ENCODE results near the gene UNC13B.

The UNC13B gene

GRCh38 chr9:35349287-35349990, 187.6 kb downstream of the UNC13B start:
- Histone ChIP-seq H3K36me3 (ENCODE audit: insufficient read depth, low read length) (no peaks in the 10 kb centered on the region), H3K27ac (ENCODE audit: low read depth, low read length) (peak overlapping the region; percentile 85; the same call in 1 of the 2 replicates)

GRCh38 chr9:35350212-35350611, 188.4 kb downstream of the UNC13B start:
- peak overlapping the region; percentile 85 for H3K27ac ChIP-seq (ENCODE audit: low read depth, low read length)
- H3K79me2 ChIP-seq (ENCODE audit: control insufficient read depth, insufficient read depth, low read length, unreplicated experiment), result no peaks in the 10 kb centered on the region
- no peak overlapping the region for H2AFZ ChIP-seq (ENCODE audit: low read length, unreplicated experiment)
- H3K4me1 ChIP-seq (ENCODE audit: control insufficient read depth, insufficient read depth, low read length, unreplicated experiment), result peaks cover 24% of the 10 kb centered on the region
- no peaks in the 10 kb centered on the region for H3K27me3 ChIP-seq (ENCODE audit: insufficient read depth, low read length)
- H3K4me3 ChIP-seq (ENCODE audit: low read depth, low read length), result peak overlapping the region; percentile 23; the same call in 1 of the 2 replicates
- H3K36me3 ChIP-seq (ENCODE audit: insufficient read depth, low read length), result no peaks in the 10 kb centered on the region

More at GRCh38 chr9:35349287-35349990, 187.6 kb downstream of the UNC13B start:
- H3K4me1 ChIP-seq (ENCODE audit: control insufficient read depth, insufficient read depth, low read length, unreplicated experiment), result peaks cover 24% of the 10 kb centered on the region
- H3K27me3 ChIP-seq (ENCODE audit: insufficient read depth, low read length), result no peaks in the 10 kb centered on the region
- no peak overlapping the region for H3K4me3 ChIP-seq (ENCODE audit: low read depth, low read length)
- H2AFZ ChIP-seq (ENCODE audit: low read length, unreplicated experiment), result no peak overlapping the region
- no peaks in the 10 kb centered on the region for H3K79me2 ChIP-seq (ENCODE audit: control insufficient read depth, insufficient read depth, low read length, unreplicated experiment)

- H3K4me3 ChIP-seq (ENCODE audit: low read depth, low read length), result peak overlapping the region; percentile 45; the same call in 1 of the 2 replicates
- no peaks in the 10 kb centered on the region for H3K36me3 ChIP-seq (ENCODE audit: insufficient read depth, low read length)
- H3K27ac ChIP-seq (ENCODE audit: low read depth, low read length), result peak overlapping the region; percentile 85
- no peaks in the 10 kb centered on the region for H3K27me3 ChIP-seq (ENCODE audit: insufficient read depth, low read length)
- peaks cover 24% of the 10 kb centered on the region for H3K4me1 ChIP-seq (ENCODE audit: control insufficient read depth, insufficient read depth, low read length, unreplicated experiment)
- H2AFZ ChIP-seq (ENCODE audit: low read length, unreplicated experiment), result peak overlapping the region; percentile 39
- H3K79me2 ChIP-seq (ENCODE audit: control insufficient read depth, insufficient read depth, low read length, unreplicated experiment), result no peaks in the 10 kb centered on the region
These were observed 189.2 kb downstream of the UNC13B start for GRCh38 chr9:35350827-35351549.

GRCh38 chr9:35353731-35354365, 192.0 kb downstream of the UNC13B start:
- no peak overlapping the region for H3K27ac ChIP-seq (ENCODE audit: low read depth, low read length)
- H3K36me3 ChIP-seq (ENCODE audit: insufficient read depth, low read length), result no peaks in the 10 kb centered on the region
- no peaks in the 10 kb centered on the region for H3K79me2 ChIP-seq (ENCODE audit: control insufficient read depth, insufficient read depth, low read length, unreplicated experiment)

GRCh38 chr9:35355939-35356338, 194.1 kb downstream of the UNC13B start:
- Histone ChIP-seq H3K27ac (ENCODE audit: low read depth, low read length) (no peak overlapping the region), H3K79me2 (ENCODE audit: control insufficient read depth, insufficient read depth, low read length, unreplicated experiment) (no peaks in the 10 kb centered on the region), H3K4me3 (ENCODE audit: low read depth, low read length) (no peak overlapping the region), H3K4me1 (ENCODE audit: control insufficient read depth, insufficient read depth, low read length, unreplicated experiment) (peaks cover 16% of the 10 kb centered on the region), H3K27me3 (ENCODE audit: insufficient read depth, low read length) (no peaks in the 10 kb centered on the region), H2AFZ (ENCODE audit: low read length, unreplicated experiment) (no peak overlapping the region), H3K36me3 (ENCODE audit: insufficient read depth, low read length) (no peaks in the 10 kb centered on the region)

More at GRCh38 chr9:35353731-35354365, 192.0 kb downstream of the UNC13B start:
- Histone ChIP-seq H2AFZ (ENCODE audit: low read length, unreplicated experiment) (no peak overlapping the region), H3K4me3 (ENCODE audit: low read depth, low read length) (no peak overlapping the region), H3K4me1 (ENCODE audit: control insufficient read depth, insufficient read depth, low read length, unreplicated experiment) (peaks cover 24% of the 10 kb centered on the region), H3K27me3 (ENCODE audit: insufficient read depth, low read length) (no peaks in the 10 kb centered on the region)

- no peaks in the 10 kb centered on the region for H3K79me2 ChIP-seq (ENCODE audit: control insufficient read depth, insufficient read depth, low read length, unreplicated experiment)
- H3K36me3 ChIP-seq (ENCODE audit: insufficient read depth, low read length), result no peaks in the 10 kb centered on the region
- no peaks in the 10 kb centered on the region for H3K27me3 ChIP-seq (ENCODE audit: insufficient read depth, low read length)
- peaks cover 6% of the 10 kb centered on the region for H3K4me1 ChIP-seq (ENCODE audit: control insufficient read depth, insufficient read depth, low read length, unreplicated experiment)
- no peak overlapping the region for H2AFZ ChIP-seq (ENCODE audit: low read length, unreplicated experiment)
- no peak overlapping the region for H3K4me3 ChIP-seq (ENCODE audit: low read depth, low read length)
- no peak overlapping the region for H3K27ac ChIP-seq (ENCODE audit: low read depth, low read length)
These were observed 195.3 kb downstream of the UNC13B start for GRCh38 chr9:35357116-35357515.

- H2AFZ ChIP-seq (ENCODE audit: low read length, unreplicated experiment), result no peak overlapping the region
- no peaks in the 10 kb centered on the region for H3K27me3 ChIP-seq (ENCODE audit: insufficient read depth, low read length)
- H3K36me3 ChIP-seq (ENCODE audit: insufficient read depth, low read length), result no peaks in the 10 kb centered on the region
- peaks cover 6% of the 10 kb centered on the region for H3K4me1 ChIP-seq (ENCODE audit: control insufficient read depth, insufficient read depth, low read length, unreplicated experiment)
- H3K27ac ChIP-seq (ENCODE audit: low read depth, low read length), result no peak overlapping the region
- H3K79me2 ChIP-seq (ENCODE audit: control insufficient read depth, insufficient read depth, low read length, unreplicated experiment), result no peaks in the 10 kb centered on the region
- H3K4me3 ChIP-seq (ENCODE audit: low read depth, low read length), result no peak overlapping the region
These were observed 196.0 kb downstream of the UNC13B start for GRCh38 chr9:35357826-35358225.

GRCh38 chr9:35364817-35365585, 203.2 kb downstream of the UNC13B start:
- Histone ChIP-seq H3K79me2 (ENCODE audit: control insufficient read depth, insufficient read depth, low read length, unreplicated experiment) (no peaks in the 10 kb centered on the region), H3K4me1 (ENCODE audit: control insufficient read depth, insufficient read depth, low read length, unreplicated experiment) (peaks cover 21% of the 10 kb centered on the region), H3K27ac (ENCODE audit: low read depth, low read length) (no peak overlapping the region), H3K4me3 (ENCODE audit: low read depth, low read length) (no peak overlapping the region), H2AFZ (ENCODE audit: low read length, unreplicated experiment) (no peak overlapping the region), H3K36me3 (ENCODE audit: insufficient read depth, low read length) (no peaks in the 10 kb centered on the region), H3K27me3 (ENCODE audit: insufficient read depth, low read length) (no peaks in the 10 kb centered on the region)

GRCh38 chr9:35366627-35367026, 204.8 kb downstream of the UNC13B start:
- Histone ChIP-seq H3K79me2 (ENCODE audit: control insufficient read depth, insufficient read depth, low read length, unreplicated experiment) (no peaks in the 10 kb centered on the region), H3K36me3 (ENCODE audit: insufficient read depth, low read length) (no peaks in the 10 kb centered on the region), H3K4me1 (ENCODE audit: control insufficient read depth, insufficient read depth, low read length, unreplicated experiment) (peaks cover 20% of the 10 kb centered on the region), H3K27me3 (ENCODE audit: insufficient read depth, low read length) (no peaks in the 10 kb centered on the region), H3K4me3 (ENCODE audit: low read depth, low read length) (no peak overlapping the region), H2AFZ (ENCODE audit: low read length, unreplicated experiment) (no peak overlapping the region), H3K27ac (ENCODE audit: low read depth, low read length) (no peak overlapping the region)

GRCh38 chr9:35367451-35367850, 205.6 kb downstream of the UNC13B start:
- Histone ChIP-seq H3K4me1 (ENCODE audit: control insufficient read depth, insufficient read depth, low read length, unreplicated experiment) (peaks cover 20% of the 10 kb centered on the region), H3K27ac (ENCODE audit: low read depth, low read length) (peak overlapping the region; percentile 25; the same call in 1 of the 2 replicates), H2AFZ (ENCODE audit: low read length, unreplicated experiment) (no peak overlapping the region), H3K79me2 (ENCODE audit: control insufficient read depth, insufficient read depth, low read length, unreplicated experiment) (no peaks in the 10 kb centered on the region), H3K36me3 (ENCODE audit: insufficient read depth, low read length) (no peaks in the 10 kb centered on the region), H3K27me3 (ENCODE audit: insufficient read depth, low read length) (no peaks in the 10 kb centered on the region), H3K4me3 (ENCODE audit: low read depth, low read length) (no peak overlapping the region)

Data from ACC112 (cell line).